SHP77 treated with DMSO at 0.1 percent for 48 hours (cell line): Measurements from ENCODE around the gene OTULINL.
"Not testable (repeated sequence)": the region's sequence is repeated elsewhere in the genome, so short reads cannot be mapped to it uniquely, and the experiment has no call there.

Experiments used
- DNase-seq: peaks from one replicate; lab custom pipeline; 2025; lab: John Stamatoyannopoulos, UW

OTULINL gene

GRCh38 chr5:14581106-14581890, at the start of gene OTULINL:
TSS of gene OTULINL (plus strand) at chr5:14581792. CDS start at chr5:14581895, 103 bp downstream.
- DNase-seq, result peak; percentile 85

DNA sequence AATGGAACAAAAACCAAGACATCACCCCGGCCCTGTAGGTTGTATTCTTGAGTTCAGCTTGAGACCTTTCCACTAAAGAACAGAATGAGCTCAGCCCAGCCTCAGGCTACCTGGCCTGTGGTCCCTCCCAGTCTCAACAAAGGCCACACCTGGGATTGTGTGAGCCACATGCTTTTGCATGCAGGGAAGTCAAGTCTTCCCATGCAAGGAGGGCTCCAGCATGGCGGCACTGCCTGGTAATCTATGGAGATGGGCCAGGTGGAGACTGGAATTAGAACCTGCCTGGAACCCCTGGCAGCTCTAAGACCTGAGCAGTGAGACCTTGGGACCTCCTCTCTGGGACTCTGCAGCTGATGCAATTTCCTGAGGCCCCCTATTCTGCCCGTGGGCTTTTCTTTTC, 49.4 kb upstream of the OTULINL start:
- no peak for DNase-seq

DNA sequence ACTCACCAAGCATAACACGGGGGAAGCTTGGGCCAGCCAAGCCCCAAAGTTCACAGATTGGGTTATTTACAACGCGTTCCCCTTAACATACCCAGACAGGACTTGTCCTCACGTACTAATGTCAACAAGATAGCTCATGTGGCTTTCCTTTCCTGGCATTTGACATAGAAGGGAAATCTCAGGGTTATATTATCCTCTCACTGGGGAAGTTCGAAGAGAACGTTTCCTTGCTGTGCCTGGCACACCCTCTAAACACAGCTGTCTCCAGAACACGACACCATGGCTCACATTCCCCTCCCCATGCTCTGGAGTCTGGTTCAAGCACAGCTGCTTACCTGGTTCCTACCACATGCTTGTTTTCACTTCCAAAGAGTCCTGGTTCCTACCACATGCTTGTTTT, 46.8 kb upstream of the OTULINL start:
- DNase-seq, result no peak

GRCh38 chr5:14545308-14545707, 36.3 kb upstream of the OTULINL start:
- no peak for DNase-seq

GRCh38 chr5:14545862-14546261, 35.7 kb upstream of the OTULINL start:
- DNase-seq, result no peak

DNA sequence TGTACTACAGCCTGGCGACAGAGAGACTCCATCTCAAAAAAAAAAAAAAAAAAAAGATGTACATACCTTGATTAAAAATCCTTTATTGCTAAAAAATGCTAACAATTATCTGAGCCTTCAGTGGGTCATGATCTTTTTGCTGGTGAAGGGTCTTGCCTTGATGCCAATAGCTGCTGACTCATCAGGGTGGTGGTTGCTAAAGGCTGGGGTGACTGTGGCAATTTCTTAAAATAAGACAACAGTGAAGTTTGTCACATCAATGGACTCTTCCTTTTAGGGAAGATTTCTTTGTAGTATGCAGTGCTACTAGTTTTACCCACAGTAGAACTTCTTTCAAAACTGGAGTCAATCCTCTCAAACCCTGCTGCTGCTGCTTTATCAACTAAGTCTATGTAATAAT, 33.9 kb upstream of the OTULINL start:
- DNase-seq, result no peak

DNA sequence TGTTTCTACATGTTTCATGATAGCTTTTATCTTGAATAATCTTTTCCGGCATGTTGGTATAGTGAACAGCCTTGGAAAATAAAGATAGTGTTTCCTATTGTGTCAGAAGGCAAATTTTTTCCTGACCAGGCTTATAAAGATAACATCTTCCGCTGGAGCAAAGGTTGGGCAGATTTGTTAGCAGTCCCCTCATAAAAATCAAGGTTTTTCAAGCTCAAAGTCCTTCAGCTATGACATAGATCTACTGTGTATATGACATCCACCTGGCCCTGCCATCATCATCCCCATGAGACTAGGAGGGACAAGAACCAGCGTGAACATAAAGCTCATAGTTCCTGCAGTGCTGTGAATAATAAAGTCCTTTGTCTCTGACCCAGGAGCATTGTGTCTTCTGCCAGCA, 30.4 kb upstream of the OTULINL start:
- DNase-seq, result no peak

- no peak for DNase-seq
These were observed 29.6 kb upstream of the OTULINL start for GRCh38 chr5:14552017-14552416.

DNA sequence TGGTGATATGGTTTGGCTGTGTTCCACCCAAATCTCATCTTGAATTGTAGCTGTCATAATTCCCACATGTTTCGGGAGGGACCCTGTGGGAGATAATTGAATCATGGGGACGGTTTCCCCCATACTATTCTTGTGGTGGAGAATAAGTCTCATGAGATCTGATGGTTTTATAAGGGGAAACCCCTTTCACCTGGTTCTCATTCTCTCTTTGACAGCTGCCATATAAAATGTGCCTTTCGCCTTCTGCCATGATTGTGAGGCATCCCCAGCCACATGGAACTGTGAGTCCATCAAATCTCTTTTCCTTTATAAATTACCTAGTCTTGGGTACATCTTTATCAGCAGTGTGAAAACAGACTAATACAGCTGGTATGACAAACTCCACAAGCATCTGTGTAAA, 27.3 kb upstream of the OTULINL start:
- not testable (repeated sequence) for DNase-seq

- DNase-seq, result no peak
These were observed 25.6 kb upstream of the OTULINL start for GRCh38 chr5:14556015-14556414.

- no peak for DNase-seq
These were observed 24.3 kb upstream of the OTULINL start for GRCh38 chr5:14557203-14557770.

- DNase-seq, result no peak
These were observed 23.7 kb upstream of the OTULINL start for GRCh38 chr5:14557791-14558415.

GRCh38 chr5:14560091-14560595, 21.4 kb upstream of the OTULINL start:
- peak; percentile 100 for DNase-seq

DNA sequence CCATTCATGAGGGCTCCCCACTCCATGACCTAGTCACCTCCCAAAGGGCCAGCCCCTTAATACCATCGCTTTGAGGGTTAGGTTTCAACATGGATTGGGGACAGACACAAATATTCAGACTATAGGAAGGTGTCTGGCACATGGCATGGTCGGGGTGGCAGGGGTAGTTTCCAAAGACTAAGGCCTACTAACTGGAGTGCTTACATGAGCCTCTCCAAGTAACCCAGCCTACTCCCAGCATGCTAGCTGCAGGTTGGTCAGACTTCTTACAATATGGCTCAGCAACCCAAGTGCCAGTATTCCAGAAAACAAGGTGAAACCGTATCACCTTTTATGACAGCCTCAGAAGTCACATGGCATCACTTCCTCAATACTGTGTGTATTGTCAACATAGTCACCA, 19.9 kb upstream of the OTULINL start:
- no peak for DNase-seq

DNA sequence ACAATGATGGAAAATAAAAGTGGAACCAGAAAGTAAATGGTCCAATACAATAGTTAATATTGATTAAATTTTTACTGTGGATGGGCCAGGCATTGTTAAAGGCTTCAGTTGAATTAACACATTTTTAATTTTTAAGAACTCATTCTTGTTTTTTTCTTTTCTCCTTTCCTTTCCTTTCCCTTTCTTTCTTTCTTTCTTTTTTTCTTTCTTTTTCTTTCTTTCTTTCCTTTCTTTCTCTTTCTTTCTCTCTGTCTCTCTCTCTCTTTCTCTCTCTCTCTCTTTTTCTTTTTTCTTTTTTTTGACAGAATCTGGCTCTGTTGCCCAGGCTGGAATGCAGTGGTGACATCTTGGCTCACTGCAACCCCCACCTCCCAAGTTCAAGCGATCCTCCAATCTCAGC, 13.3 kb upstream of the OTULINL start:
- no peak for DNase-seq

GRCh38 chr5:14569948-14570691, 11.5 kb upstream of the OTULINL start:
- DNase-seq, result peak; percentile 78

DNA sequence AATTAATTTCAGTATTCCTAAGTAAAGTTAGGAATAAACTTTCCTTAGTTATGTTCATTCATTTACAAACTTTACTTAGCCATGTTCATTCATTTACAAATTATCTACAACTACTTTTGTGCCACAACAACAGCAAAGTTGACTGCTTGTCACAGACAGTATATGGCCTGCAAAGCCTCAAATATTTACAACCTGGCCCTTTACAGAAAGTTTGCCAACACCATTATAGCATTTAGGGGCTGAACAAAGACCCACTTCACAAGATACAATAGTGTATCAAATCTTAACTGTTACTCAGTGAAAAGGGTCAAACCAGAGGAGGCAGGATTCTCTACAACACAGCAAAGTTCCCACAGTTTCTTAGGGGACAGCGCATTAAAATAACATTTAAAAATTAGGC, 9.7 kb upstream of the OTULINL start:
- DNase-seq, result no peak

DNA sequence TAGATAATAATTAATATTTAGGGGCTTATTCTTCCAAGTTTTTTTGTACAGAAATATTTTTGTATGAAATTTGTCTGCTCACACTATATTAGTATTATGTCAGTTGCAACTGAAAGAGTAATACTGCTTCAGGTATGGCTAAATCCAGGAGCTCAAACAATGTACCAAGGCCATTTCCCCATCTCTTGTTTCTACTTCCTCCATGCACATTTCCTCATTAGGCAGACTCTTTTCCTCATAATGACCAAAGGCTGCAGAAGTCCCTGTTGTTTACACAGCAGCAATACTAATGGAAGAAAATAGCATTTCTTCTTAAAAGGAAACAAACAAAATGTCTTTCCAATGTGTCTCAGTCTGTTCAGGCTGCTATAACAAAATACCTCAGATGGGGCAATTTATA, 9.2 kb upstream of the OTULINL start:
- DNase-seq, result no peak

GRCh38 chr5:14572836-14573235, 8.8 kb upstream of the OTULINL start:
- no peak for DNase-seq

DNA sequence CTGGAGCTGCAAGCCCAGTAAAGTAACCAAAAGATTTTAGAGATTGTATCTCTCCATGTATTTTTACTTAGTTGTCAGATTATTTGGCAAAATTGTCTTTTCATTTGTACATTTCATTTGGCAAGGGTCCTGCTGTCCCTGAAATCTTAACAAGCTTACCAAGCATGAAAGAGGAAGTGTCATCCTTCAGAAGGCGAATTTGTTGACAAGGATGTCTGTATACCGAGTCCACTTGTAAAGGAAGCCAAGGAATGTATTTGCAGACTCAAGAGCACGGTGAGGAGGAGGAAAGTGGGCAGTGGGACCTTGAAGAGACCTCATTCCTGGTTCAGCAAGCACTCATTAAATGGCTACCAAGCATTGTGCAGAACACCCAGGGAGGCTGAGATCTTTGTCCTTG, 7.5 kb upstream of the OTULINL start:
- no peak for DNase-seq

DNA sequence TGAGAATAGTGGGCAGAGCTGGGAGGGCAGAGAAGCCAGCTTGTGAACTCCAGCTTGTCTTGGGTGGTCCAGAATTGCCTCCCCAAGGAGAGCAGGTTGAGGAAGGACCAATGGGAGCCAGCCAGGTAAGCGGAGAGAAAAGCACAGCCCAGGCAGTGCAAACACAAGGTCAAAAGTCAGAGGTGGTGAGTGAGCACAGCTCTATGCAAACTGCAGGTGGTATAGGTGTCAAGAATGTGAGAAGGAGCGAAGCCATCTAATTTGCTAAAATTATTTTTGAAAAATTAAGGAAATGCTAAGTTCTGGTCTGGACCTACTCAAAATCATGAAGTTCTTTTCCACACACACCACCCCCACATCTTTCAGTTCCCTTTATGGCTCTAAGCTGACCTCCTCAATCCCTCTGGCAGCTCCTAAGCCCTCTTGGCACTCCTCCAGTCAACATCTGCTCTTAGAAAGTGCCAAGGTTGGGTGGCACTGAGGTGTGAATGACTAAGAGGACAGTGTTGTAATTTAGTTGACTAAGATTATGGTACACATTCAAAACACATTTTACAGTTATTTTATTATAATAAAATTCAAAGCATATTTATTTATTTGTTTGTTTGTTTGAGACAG, 6.6 kb upstream of the OTULINL start:
- DNase-seq, result peak; percentile 53

- DNase-seq, result no peak
These were observed 5.4 kb upstream of the OTULINL start for GRCh38 chr5:14576206-14576605.
